Stomach (tissue), 9 donors: Measurements from ENCODE around the gene PSAT1. TPM values are rescaled to one million over a fixed set of nuclear protein-coding genes. Genes with fewer than 3 reads are reported as not detected.

ENCODE experiments used
- DNase-seq, 2 donors: peaks; one replicate each; pipeline versions ENCODE4 v3.0.0 to v3.0.0-alpha.2; 2013 to 2019
- H3K27ac ChIP-seq, 5 donors: fragments of 200-600 bp in 4 of 5; sonication (generic) in 4 of 5; one replicate each; pipeline ENCODE4 v1.5.1; 2013 to 2019; ENCODE audit warnings: mild to moderate bottlenecking in 1 of 5, moderate library complexity in 1 of 5
- H3K27me3 ChIP-seq, 3 donors: fragments of 200-600 bp; sonication (generic); one replicate each; pipeline ENCODE4 v1.5.1; 2017 to 2019; ENCODE audit warnings: mixed run types in 1 of 3
- H3K36me3 ChIP-seq, 4 donors: fragments of 200-600 bp; sonication (generic); 1 replicate in 3 of 4; 2 replicates in 1 of 4; pipeline ENCODE4 v1.5.1; 2016 to 2019
- H3K4me1 ChIP-seq, 4 donors: fragments of 200-600 bp; sonication (generic); one replicate each; pipeline ENCODE4 v1.5.1; 2016 to 2019
- H3K4me3 ChIP-seq, 4 donors: fragments of 200-600 bp; sonication (generic) in 3 of 4; one replicate each; pipeline ENCODE4 v1.5.1; 2016 to 2019; ENCODE audit warnings: mild to moderate bottlenecking in 1 of 4
- H3K9me3 ChIP-seq, 4 donors: fragments of 200-600 bp; sonication (generic); one replicate each; pipeline ENCODE4 v1.5.1; 2016 to 2019
- EP300 ChIP-seq: sonication (generic); formaldehyde crosslinking; IDR thresholded peaks from one replicate; pipeline ENCODE4 v1.6.1; 2017; ENCODE audit warnings: antibody characterized with exemption
- POLR2A ChIP-seq, 4 donors: fragments of 450-650 bp; IDR thresholded peaks; one replicate each; pipeline ENCODE4 v1.6.1; 2016; ENCODE audit warnings: antibody characterized with exemption in 4 of 4, control low read depth in 2 of 4, mild to moderate bottlenecking in 1 of 4, moderate library complexity in 1 of 4
- POLR2AphosphoS5 ChIP-seq, 3 donors: sonication (generic); formaldehyde crosslinking; IDR thresholded peaks; one replicate each; pipeline ENCODE4 v1.6.1; 2016; ENCODE audit warnings: antibody characterized with exemption in 3 of 3
- WGBS, 5 donors: extraction: QIAGEN DNeasy Blood & Tissue Kit in 3 of 5; methylation state at CpG; one replicate each; pipeline versions ENCODE4 v1.1.5 to v1.1.7; 2013 to 2018; 5-methylcytosine and 5-hydroxymethylcytosine counted together
- intact Hi-C: fragments of 100-400 bp; cut with DNase I; formaldehyde crosslinking; loops from one replicate; pipeline ENCODE4 v1.15.1; 2023; ENCODE audit warnings: low total_unique reads
- polyA plus RNA-seq, 3 donors: library from polyadenylated mRNA; stranded (reverse); fragments of 200-250 nt; gene quantifications; one replicate each; pipeline ENCODE4 v1.2.3, GENCODE V29; 2013
- total RNA-seq, 5 donors: library from RNA; depleted of rRNA; stranded (reverse); fragments of >200 nt; gene quantifications; one replicate each; pipeline versions ENCODE4 v1.1.0 to v1.2.3, GENCODE V29; 2014 to 2016
- TF ChIP-seq, protein P1 (sequence below), 7 experiments: fragments of 450-650 bp in 4 of 7; fragments of 200-600 bp in 3 of 7; sonication (generic) in 3 of 7; IDR thresholded peaks; one replicate each; pipeline ENCODE4 v1.5.1; 2016 to 2019; ENCODE audit warnings: antibody characterized with exemption in 7 of 7, control low read depth in 2 of 7, mild to moderate bottlenecking in 1 of 7
- donor health status: healthy with polysubstance abuse.
- donor health status: Bipolar disorder and iron deficiency.
- donor health status: healthy.

PSAT1 gene
- total and polyA plus RNA-seq, 8 donors: 0.45 to 21.8 (median 10.6) TPM

DNA sequence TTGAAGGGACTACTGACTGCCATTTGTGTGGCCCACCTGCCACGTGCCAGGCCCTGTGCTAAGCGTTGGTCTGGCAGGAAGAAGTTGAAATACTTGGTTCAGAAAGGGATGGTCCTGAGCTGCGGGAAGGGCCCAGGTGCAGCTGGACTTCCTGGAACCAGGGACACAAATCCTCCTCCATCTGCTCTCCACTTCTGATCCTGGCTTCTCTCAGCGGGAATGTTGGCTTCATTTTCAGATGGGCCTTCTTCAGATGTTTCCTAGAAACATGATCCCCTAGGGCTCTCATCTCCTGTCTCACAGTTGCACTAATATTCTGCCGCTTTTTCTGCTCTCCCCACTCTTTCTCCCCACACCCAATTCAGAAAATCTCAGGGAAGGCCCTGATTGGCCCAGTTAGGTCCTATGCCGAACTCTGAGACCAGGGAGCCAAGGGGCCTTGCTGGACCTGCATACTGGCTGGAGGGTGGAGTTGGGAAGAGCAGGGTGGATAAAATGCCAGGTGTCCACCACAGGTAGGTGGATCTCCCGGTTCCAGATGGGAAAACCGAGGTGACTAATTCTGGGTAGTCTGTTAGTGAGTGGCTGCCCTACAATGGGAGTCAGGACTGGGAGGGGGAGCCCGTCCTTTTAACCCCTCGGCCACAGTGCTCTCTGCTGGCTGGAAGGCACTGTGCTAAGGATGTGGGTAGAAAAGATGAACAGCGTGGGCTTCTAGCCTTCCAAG lies 19.4 kb downstream of the PSAT1 start:
- intact Hi-C loops: no loop called here
- peaks cover 0 to 9% (median 0%) of the 10 kb centered on the region in 4 donors for H3K4me1 ChIP-seq
- TF ChIP-seq POLR2AphosphoS5 (IDR thresholded peaks at IDR 0.05) (no peak), EP300 (no peak), POLR2A (IDR thresholded peaks at IDR 0.05) (no peak)
- TF ChIP-seq, protein P1, sequence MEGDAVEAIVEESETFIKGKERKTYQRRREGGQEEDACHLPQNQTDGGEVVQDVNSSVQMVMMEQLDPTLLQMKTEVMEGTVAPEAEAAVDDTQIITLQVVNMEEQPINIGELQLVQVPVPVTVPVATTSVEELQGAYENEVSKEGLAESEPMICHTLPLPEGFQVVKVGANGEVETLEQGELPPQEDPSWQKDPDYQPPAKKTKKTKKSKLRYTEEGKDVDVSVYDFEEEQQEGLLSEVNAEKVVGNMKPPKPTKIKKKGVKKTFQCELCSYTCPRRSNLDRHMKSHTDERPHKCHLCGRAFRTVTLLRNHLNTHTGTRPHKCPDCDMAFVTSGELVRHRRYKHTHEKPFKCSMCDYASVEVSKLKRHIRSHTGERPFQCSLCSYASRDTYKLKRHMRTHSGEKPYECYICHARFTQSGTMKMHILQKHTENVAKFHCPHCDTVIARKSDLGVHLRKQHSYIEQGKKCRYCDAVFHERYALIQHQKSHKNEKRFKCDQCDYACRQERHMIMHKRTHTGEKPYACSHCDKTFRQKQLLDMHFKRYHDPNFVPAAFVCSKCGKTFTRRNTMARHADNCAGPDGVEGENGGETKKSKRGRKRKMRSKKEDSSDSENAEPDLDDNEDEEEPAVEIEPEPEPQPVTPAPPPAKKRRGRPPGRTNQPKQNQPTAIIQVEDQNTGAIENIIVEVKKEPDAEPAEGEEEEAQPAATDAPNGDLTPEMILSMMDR (IDR thresholded peaks at IDR 0.05): no peak
- WGBS, 5 donors: 90 to 94% (median 92%) methylated on average over 11 of the region's 11 CpGs
- H3K27me3 ChIP-seq: no peaks in the 10 kb centered on the region
- no peak for DNase-seq
- no peak overlapping the region for H3K4me3 ChIP-seq
- no peak overlapping the region for H3K27ac ChIP-seq
- peaks cover 0 to 52% (median 35%) of the 10 kb centered on the region in 4 donors for H3K36me3 ChIP-seq
- no peaks in the 10 kb centered on the region for H3K9me3 ChIP-seq

DNA sequence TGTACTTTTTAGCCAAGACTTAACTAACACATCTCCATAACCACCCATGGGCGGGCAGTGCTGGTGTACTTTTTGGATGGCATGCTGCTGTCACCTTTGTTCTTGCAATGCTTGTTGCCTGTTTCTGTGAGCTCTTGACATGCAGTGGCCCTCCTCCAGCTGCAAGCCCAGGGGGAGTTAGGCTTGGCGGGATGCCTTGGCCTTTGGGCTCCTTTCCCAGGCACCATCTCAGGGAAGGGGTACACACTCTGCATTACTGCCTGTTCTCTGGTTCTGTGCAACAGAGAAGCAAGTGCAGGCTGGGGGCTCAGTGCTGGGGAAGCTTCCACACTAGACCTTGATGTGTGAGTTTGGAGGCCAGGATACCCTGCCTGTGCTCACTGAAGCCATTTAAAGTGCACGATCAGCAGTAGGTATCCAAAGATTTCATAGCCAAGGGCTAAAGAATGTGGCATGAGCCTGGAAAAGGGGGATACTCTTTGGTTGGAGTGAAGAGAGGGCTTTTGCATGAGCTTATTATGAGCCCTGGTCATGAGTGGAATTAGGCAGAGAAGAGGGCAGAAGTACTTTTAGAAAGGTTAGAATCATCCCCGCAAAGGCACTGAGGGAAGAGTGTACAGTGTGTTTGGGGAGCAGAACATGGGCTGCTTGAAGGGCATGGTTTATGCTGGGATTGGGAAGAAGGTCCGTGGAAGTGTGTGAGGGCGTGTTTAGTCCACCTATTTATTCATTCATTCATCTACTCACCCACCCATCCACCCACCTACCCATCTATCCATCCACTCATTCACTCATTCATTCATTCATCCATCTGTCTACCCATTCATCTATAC lies 22.5 kb downstream of the PSAT1 start:
- Histone ChIP-seq H3K27me3 (no peaks in the 10 kb centered on the region), H3K4me3 (no peak overlapping the region), H3K4me1 (peaks cover 0 to 9% (median 0%) of the 10 kb centered on the region in 4 donors), H3K36me3 (peaks cover 0 to 46% (median 34%) of the 10 kb centered on the region in 4 donors), H3K27ac (no peak overlapping the region), H3K9me3 (no peaks in the 10 kb centered on the region)
- WGBS, 5 donors: 75 to 97% (median 95%) methylated on average over 6 of the region's 6 CpGs
- no peak for TF ChIP-seq POLR2A (IDR thresholded peaks at IDR 0.05)
- TF ChIP-seq POLR2AphosphoS5 (IDR thresholded peaks at IDR 0.05): no peak
- TF ChIP-seq EP300: no peak
- TF ChIP-seq, protein P1 (IDR thresholded peaks at IDR 0.05): no peak
- DNase-seq: no peak
- intact Hi-C loops: no loop called here

DNA sequence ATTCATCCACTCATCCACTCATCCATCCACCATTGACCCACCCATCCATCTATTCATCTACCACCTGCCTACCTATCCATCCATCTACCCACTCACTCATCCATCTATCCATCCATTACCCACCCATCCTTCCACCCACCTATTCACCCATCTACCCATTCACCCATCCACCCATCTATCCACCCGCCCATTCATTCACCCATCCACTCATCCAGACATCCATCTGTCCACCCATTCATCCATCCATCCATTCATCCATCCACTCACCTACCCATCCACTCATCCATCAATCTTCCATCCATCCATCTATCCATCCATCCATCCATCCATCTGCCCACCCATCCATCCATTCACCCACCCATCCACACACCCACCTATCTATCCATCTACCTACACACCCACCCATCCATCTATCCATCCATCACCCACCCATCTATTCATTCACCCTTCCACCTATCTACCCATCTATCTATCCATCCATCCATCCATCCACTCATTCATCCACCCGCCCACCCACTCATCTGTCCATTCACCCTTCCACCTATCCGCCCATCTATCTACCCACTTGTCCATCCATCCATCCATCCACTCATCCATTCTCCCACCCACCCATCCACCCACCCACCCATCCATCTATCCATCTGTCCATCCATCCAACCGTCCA lies 23.2 kb downstream of the PSAT1 start:
- H3K27ac ChIP-seq: no peak overlapping the region
- intact Hi-C loops: no loop called here
- H3K27me3 ChIP-seq: no peaks in the 10 kb centered on the region
- no peak for DNase-seq
- 71 to 99% (median 86%) methylated on average over 4 of the region's 4 CpGs for WGBS, 5 donors
- no peaks in the 10 kb centered on the region for H3K9me3 ChIP-seq
- peaks cover 0 to 46% (median 34%) of the 10 kb centered on the region in 4 donors for H3K36me3 ChIP-seq
- H3K4me1 ChIP-seq: peaks cover 0 to 7% (median 0%) of the 10 kb centered on the region in 4 donors
- no peak overlapping the region for H3K4me3 ChIP-seq
- no peak for TF ChIP-seq POLR2A (IDR thresholded peaks at IDR 0.05)
- TF ChIP-seq, protein P1 (IDR thresholded peaks at IDR 0.05): no peak
- no peak for TF ChIP-seq EP300
- no peak for TF ChIP-seq POLR2AphosphoS5 (IDR thresholded peaks at IDR 0.05)

DNA sequence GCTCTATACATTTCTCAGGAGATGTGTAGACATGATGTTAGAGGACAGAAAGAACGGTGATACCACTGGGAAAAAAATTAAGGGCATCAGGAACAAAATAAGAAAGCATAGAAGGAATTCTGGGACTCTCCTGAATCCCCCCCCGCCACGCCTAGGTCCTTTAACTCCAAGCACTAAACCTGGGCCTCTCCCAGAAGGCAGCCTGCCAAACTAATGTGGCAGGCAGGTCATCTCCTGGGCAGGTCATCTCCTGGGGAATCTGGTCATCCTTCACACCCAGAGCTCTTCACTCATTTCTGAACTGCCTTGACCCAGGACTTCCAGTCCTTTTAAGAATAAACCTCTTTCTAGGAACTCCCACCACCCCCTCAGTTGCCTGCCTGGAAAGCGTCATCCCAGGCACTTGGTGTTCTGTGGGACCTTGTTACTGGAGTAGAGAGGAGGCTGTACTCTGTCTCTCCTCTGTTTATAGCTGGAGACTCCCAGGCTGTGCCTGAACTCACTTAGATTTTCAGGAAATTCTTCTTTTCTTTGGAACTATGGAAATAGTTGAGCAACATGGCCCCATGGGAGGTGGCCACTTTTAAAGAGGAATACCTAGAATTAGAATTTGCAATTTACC lies 24.1 kb downstream of the PSAT1 start:
- TF ChIP-seq EP300: no peak
- TF ChIP-seq, protein P1 (IDR thresholded peaks at IDR 0.05): no peak
- TF ChIP-seq POLR2A (IDR thresholded peaks at IDR 0.05): no peak
- TF ChIP-seq POLR2AphosphoS5 (IDR thresholded peaks at IDR 0.05): no peak
- Histone ChIP-seq H3K27me3 (no peaks in the 10 kb centered on the region), H3K27ac (no peak overlapping the region), H3K36me3 (peaks cover 0 to 46% (median 34%) of the 10 kb centered on the region in 4 donors), H3K4me1 (no peaks in the 10 kb centered on the region), H3K4me3 (no peak overlapping the region), H3K9me3 (no peaks in the 10 kb centered on the region)
- WGBS, 5 donors: 90 to 99% (median 94%) methylated on average over 4 of the region's 4 CpGs
- no peak for DNase-seq
- intact Hi-C loops: no loop called here
